GM23338 (cell line): ENCODE data around the gene UTP4. TPM values are rescaled to one million over a fixed set of nuclear protein-coding genes. Genes with fewer than 3 reads are reported as not detected.

Experiments used
- ATAC-seq: fragments of 200-7000 bp; cut with Tn5 transposase; 3 replicates; pipeline ENCODE4 v1.9.1; 2020
- DNase-seq: peaks from one replicate; pipeline ENCODE4 v3.0.0-alpha.2; 2015; ENCODE audit warnings: low spot score
- H2AFZ ChIP-seq: fragments of 200-600 bp; sonication (generic); 2 replicates; pipeline ENCODE4 v1.8.0; 2016; ENCODE audit warnings: antibody characterized with exemption, mild to moderate bottlenecking, moderate library complexity
- H3F3A ChIP-seq: fragments of 200-600 bp; sonication (generic); replicated peaks from 2 replicates; pipeline ENCODE4 v1.8.0; 2017; ENCODE audit warnings: antibody characterized with exemption, mixed run types, low read depth
- H3K27ac ChIP-seq: fragments of 200-600 bp; sonication (generic); 2 replicates; pipeline ENCODE4 v1.6.1; 2016; ENCODE audit warnings: low read depth
- H3K27me3 ChIP-seq: fragments of 200-600 bp; sonication (generic); 2 replicates; pipeline ENCODE4 v1.8.0; 2016; ENCODE audit warnings: mild to moderate bottlenecking, mixed run types, moderate library complexity; ENCODE audit not compliant: insufficient read depth
- H3K36me3 ChIP-seq: fragments of 200-600 bp; sonication (generic); 2 replicates; pipeline ENCODE4 v1.8.0; 2016; ENCODE audit warnings: mild to moderate bottlenecking; ENCODE audit not compliant: insufficient read depth
- H3K4me1 ChIP-seq: fragments of 200-600 bp; sonication (generic); 2 replicates; pipeline ENCODE4 v1.8.0; 2016; ENCODE audit warnings: mild to moderate bottlenecking, moderate library complexity; ENCODE audit not compliant: insufficient read depth
- H3K4me2 ChIP-seq: fragments of 200-600 bp; sonication (generic); 2 replicates; pipeline ENCODE4 v1.7.1; 2017; ENCODE audit warnings: mixed run types
- H3K4me3 ChIP-seq: fragments of 200-600 bp; sonication (generic); 2 replicates; pipeline ENCODE4 v1.6.1; 2016; ENCODE audit warnings: mixed run types
- H3K79me2 ChIP-seq: fragments of 200-600 bp; sonication (generic); replicated peaks from 2 replicates; pipeline ENCODE4 v1.8.0; 2017; ENCODE audit warnings: mild to moderate bottlenecking; ENCODE audit not compliant: insufficient read depth
- H3K9me2 ChIP-seq: fragments of 200-600 bp; sonication (generic); 2 replicates; pipeline ENCODE4 v1.8.0; 2017; ENCODE audit not compliant: insufficient read depth
- H4K20me1 ChIP-seq: fragments of 200-600 bp; sonication (generic); replicated peaks from 2 replicates; pipeline ENCODE4 v1.8.0; 2017; ENCODE audit warnings: mild to moderate bottlenecking; ENCODE audit not compliant: insufficient read depth
- H3K27ac Mint-ChIP-seq: 2 replicates; pipeline ENCODE4 v1.8.0; 2020; ENCODE audit warnings: inconsistent platforms, mild to moderate bottlenecking, moderate library complexity, mixed read lengths
- H3K27me3 Mint-ChIP-seq: 3 replicates; pipeline ENCODE4 v1.8.0; 2022; ENCODE audit warnings: low read depth, mild to moderate bottlenecking, moderate library complexity, mixed read lengths, inconsistent platforms; ENCODE audit not compliant: insufficient read depth, poor library complexity
- H3K36me3 Mint-ChIP-seq: 3 replicates; pipeline ENCODE4 v1.8.0; 2021; ENCODE audit warnings: low read depth, mild to moderate bottlenecking, inconsistent platforms, moderate library complexity, mixed read lengths
- H3K4me1 Mint-ChIP-seq: 3 replicates; pipeline ENCODE4 v1.8.0; 2020; ENCODE audit warnings: mild to moderate bottlenecking, inconsistent platforms, mixed read lengths
- H3K4me3 Mint-ChIP-seq: 3 replicates; pipeline ENCODE4 v1.8.0; 2021; ENCODE audit warnings: moderate library complexity, mild to moderate bottlenecking, inconsistent platforms, mixed read lengths
- H3K9me3 Mint-ChIP-seq: 3 replicates; pipeline ENCODE4 v1.8.0; 2020; ENCODE audit warnings: moderate library complexity, mild to moderate bottlenecking, inconsistent platforms, mixed read lengths
- CREB1 ChIP-seq: fragments of 250-450 bp; sonication (Bioruptor Pico); IDR thresholded peaks from 2 replicates; pipeline ENCODE4 v1.5.0; 2020; ENCODE audit warnings: low read depth, mild to moderate bottlenecking, moderate library complexity
- CTCF ChIP-seq, 2 experiments: fragments of 200-600 bp in 1 of 2; sonication (generic) in 1 of 2; conservative IDR thresholded peaks; 2 replicates each; pipeline versions ENCODE4 v1.5.1 to v1.6.1; 2016 to 2017; ENCODE audit warnings: antibody characterized with exemption in 2 of 2, low read depth in 2 of 2, mild to moderate bottlenecking in 2 of 2, moderate library complexity in 1 of 2
- ETS1 ChIP-seq: IDR thresholded peaks from 2 replicates; pipeline ENCODE4 v1.6.1; 2016; ENCODE audit warnings: antibody characterized with exemption
- EZH2 ChIP-seq: fragments of 200-600 bp; sonication (generic); IDR thresholded peaks from one replicate; pipeline ENCODE4 v1.8.0; 2017; ENCODE audit warnings: antibody characterized with exemption, mild to moderate bottlenecking, low read depth; ENCODE audit not compliant: unreplicated experiment
- EZH2phosphoT487 ChIP-seq: fragments of 200-600 bp; sonication (generic); IDR thresholded peaks from one replicate; pipeline ENCODE4 v1.8.1; 2018; ENCODE audit warnings: antibody characterized with exemption; ENCODE audit not compliant: unreplicated experiment
- JUNB ChIP-seq: IDR thresholded peaks from one replicate; pipeline ENCODE4 v1.6.1; 2016; ENCODE audit warnings: antibody characterized with exemption; ENCODE audit not compliant: unreplicated experiment
- NANOG ChIP-seq: IDR thresholded peaks from 2 replicates; pipeline ENCODE4 v1.6.1; 2016; ENCODE audit warnings: antibody characterized with exemption, borderline replicate concordance
- POLR2AphosphoS5 ChIP-seq: IDR thresholded peaks from 2 replicates; pipeline ENCODE4 v1.6.1; 2016; ENCODE audit warnings: antibody characterized with exemption, low read depth
- STAT1 ChIP-seq: IDR thresholded peaks from one replicate; pipeline ENCODE4 v1.6.1; 2016; ENCODE audit warnings: antibody characterized with exemption; ENCODE audit not compliant: unreplicated experiment
- ZNF114 ChIP-seq: fragments of 250-450 bp; sonication (Bioruptor Pico); IDR thresholded peaks from 2 replicates; pipeline ENCODE4 v1.5.0; 2020; ENCODE audit warnings: mild to moderate bottlenecking, moderate library complexity
- ZNF462 ChIP-seq: fragments of 250-450 bp; sonication (Bioruptor Pico); IDR thresholded peaks from 2 replicates; pipeline ENCODE4 v1.5.0; 2020; ENCODE audit warnings: mild to moderate bottlenecking, moderate library complexity
- polyA plus RNA-seq: library from polyadenylated mRNA; unstranded; fragments of >200 nt; fragmentation: Nextera tagmentation; extraction: Ambion mirVana; gene quantifications from 2 replicates; pipeline ENCODE4 v1.2.1, GENCODE V29; 2016
- total RNA-seq: library from RNA; depleted of rRNA; stranded (reverse); fragments of >200 nt; shearing (Covaris generic); gene quantifications from 2 replicates; pipeline ENCODE4 v1.2.3, GENCODE V29; 2014

The UTP4 gene
- total and polyA plus RNA-seq, 2 experiments from 2014 or later: 63.2 to 66.6 TPM

DNA sequence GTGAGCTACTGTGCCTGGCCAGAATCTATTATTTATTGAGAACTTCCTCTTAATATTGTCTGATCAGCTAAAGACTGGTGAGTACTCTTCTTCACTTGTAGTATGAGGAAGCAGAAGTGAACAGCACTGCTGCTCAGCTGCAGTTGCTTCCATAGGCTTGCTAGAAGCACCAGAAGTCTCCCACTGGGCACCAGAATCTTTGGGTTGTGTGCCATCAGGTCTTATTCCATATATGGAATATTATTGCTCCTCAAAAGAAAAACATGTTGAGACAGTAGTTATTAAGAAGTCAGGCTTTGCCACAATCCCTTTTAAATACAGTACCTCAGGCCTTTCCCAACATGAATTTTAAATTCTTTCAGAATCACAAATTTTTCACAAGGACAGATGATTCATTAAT, 71.7 kb downstream of the UTP4 start:
- H3K4me3 ChIP-seq: no peak overlapping the region
- H3K27me3 ChIP-seq: no peaks in the 10 kb centered on the region
- DNase-seq: no peak
- no peak overlapping the region for H3K27ac ChIP-seq
- no peak overlapping the region for H3K27ac Mint-ChIP-seq
- H3K9me2 ChIP-seq: no peaks in the 10 kb centered on the region
- TF ChIP-seq ZNF114 (CRISPR knock-in tag) (no peak), POLR2AphosphoS5 (no peak), ZNF462 (CRISPR knock-in tag) (no peak), NANOG (no peak), EZH2phosphoT487 (no peak), JUNB (no peak), CREB1 (no peak), STAT1 (no peak), ETS1 (no peak), CTCF (conservative IDR thresholded peaks at IDR 0.05; ENCODE audit: low read depth in 2 of 2) (no peak), EZH2 (no peak)
- no peaks in the 10 kb centered on the region for H3K4me1 Mint-ChIP-seq
- H2AFZ ChIP-seq: no peak overlapping the region
- H4K20me1 ChIP-seq: peaks cover 8% of the 10 kb centered on the region; the same call in 1 of the 2 replicates
- peaks cover 42% of the 10 kb centered on the region for H3K79me2 ChIP-seq
- no peaks in the 10 kb centered on the region; the same call in 2 of the 3 replicates for H3K36me3 Mint-ChIP-seq
- H3K4me1 ChIP-seq: no peaks in the 10 kb centered on the region
- H3K27me3 Mint-ChIP-seq: peaks cover 2% of the 10 kb centered on the region
- no peaks in the 10 kb centered on the region for H3F3A ChIP-seq
- ATAC-seq: no peak
- H3K4me3 Mint-ChIP-seq: no peak overlapping the region
- no peaks in the 10 kb centered on the region for H3K36me3 ChIP-seq
- no peaks in the 10 kb centered on the region for H3K9me3 Mint-ChIP-seq
- H3K4me2 ChIP-seq: no peak overlapping the region
